Measurements from ENCODE around the gene CPE.

DNA sequence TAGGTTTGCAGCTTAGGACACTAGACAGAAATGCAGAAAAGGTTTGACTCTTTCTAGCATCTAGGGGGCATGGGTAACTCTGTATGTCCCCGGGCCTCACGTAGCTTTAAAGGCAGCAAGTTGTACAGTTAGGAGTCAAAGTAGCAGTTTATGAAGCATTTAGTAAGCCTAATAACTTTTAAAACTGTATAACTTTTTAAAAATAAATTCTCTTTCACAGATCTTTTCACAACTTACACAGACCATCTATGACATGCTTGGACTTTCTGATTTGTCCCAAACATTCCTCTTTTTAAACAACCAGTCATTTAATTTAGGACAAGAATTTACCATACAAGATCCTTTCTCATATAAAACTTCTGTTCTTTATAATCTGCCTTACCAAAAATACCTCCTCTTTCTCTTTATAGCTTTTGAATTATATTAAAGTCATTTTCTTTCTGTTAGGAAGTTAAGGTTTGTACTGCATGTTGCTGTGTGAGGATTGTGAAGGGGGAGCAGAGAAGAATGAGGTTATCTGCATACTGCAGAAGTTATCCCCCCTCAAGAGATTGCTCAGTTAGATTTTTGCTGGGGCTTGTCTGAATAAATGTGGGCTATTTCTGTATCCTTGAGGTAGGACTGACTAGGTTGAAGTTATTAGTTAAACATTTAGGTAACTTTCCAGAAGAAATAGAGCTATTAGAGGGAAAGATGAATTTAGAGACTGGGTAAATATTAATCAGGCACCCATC, 94.3 kb downstream of the CPE start:
- TF ChIP-seq, protein P1, sequence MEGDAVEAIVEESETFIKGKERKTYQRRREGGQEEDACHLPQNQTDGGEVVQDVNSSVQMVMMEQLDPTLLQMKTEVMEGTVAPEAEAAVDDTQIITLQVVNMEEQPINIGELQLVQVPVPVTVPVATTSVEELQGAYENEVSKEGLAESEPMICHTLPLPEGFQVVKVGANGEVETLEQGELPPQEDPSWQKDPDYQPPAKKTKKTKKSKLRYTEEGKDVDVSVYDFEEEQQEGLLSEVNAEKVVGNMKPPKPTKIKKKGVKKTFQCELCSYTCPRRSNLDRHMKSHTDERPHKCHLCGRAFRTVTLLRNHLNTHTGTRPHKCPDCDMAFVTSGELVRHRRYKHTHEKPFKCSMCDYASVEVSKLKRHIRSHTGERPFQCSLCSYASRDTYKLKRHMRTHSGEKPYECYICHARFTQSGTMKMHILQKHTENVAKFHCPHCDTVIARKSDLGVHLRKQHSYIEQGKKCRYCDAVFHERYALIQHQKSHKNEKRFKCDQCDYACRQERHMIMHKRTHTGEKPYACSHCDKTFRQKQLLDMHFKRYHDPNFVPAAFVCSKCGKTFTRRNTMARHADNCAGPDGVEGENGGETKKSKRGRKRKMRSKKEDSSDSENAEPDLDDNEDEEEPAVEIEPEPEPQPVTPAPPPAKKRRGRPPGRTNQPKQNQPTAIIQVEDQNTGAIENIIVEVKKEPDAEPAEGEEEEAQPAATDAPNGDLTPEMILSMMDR (IDR thresholded peaks at IDR 0.05 in 2 of 3, conservative IDR thresholded peaks at IDR 0.05 in 1 of 3; ENCODE audit: control insufficient read depth in 2 of 3, extremely low read depth in 1 of 3, insufficient read depth in 1 of 3, low read depth in 3 of 3, low read length in 3 of 3), result no peak
- TF ChIP-seq POLR2A (IDR thresholded peaks at IDR 0.05; ENCODE audit: low read depth, low read length) (no peak), ZZZ3 (IDR thresholded peaks at IDR 0.05; ENCODE audit: control insufficient read depth, insufficient read length, low read depth) (no peak)
- TF ChIP-seq, protein P2, sequence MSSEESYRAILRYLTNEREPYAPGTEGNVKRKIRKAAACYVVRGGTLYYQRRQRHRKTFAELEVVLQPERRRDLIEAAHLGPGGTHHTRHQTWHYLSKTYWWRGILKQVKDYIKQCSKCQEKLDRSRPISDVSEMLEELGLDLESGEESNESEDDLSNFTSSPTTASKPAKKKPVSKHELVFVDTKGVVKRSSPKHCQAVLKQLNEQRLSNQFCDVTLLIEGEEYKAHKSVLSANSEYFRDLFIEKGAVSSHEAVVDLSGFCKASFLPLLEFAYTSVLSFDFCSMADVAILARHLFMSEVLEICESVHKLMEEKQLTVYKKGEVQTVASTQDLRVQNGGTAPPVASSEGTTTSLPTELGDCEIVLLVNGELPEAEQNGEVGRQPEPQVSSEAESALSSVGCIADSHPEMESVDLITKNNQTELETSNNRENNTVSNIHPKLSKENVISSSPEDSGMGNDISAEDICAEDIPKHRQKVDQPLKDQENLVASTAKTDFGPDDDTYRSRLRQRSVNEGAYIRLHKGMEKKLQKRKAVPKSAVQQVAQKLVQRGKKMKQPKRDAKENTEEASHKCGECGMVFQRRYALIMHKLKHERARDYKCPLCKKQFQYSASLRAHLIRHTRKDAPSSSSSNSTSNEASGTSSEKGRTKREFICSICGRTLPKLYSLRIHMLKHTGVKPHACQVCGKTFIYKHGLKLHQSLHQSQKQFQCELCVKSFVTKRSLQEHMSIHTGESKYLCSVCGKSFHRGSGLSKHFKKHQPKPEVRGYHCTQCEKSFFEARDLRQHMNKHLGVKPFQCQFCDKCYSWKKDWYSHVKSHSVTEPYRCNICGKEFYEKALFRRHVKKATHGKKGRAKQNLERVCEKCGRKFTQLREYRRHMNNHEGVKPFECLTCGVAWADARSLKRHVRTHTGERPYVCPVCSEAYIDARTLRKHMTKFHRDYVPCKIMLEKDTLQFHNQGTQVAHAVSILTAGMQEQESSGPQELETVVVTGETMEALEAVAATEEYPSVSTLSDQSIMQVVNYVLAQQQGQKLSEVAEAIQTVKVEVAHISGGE (CRISPR knock-in tag; IDR thresholded peaks at IDR 0.05), result no peak

Measured in GM12878 (cell line).